ENCODE data around the gene TTYH3.

TTYH3 gene

GRCh38 chr7:2635810-2636701 lies 4.3 kb downstream of the TTYH3 start:
- Histone ChIP-seq H3K4me3 (ENCODE audit: low read length) (no peak overlapping the region), H3K27me3 (ENCODE audit: control insufficient read depth, insufficient read depth, low read length) (no peaks in the 10 kb centered on the region), H3K36me3 (ENCODE audit: control insufficient read depth, insufficient read depth, low read length) (no peaks in the 10 kb centered on the region), H3K27ac (ENCODE audit: low read depth, low read length) (peak overlapping the region; percentile 55), H3K9ac (ENCODE audit: low read length) (no peak overlapping the region), H3K4me1 (ENCODE audit: control insufficient read depth, insufficient read depth, low read length) (peaks cover 39% of the 10 kb centered on the region)

GRCh38 chr7:2637066-2637471 lies 5.3 kb downstream of the TTYH3 start:
- no peak overlapping the region for H3K4me3 ChIP-seq (ENCODE audit: low read length)
- no peaks in the 10 kb centered on the region for H3K36me3 ChIP-seq (ENCODE audit: control insufficient read depth, insufficient read depth, low read length)
- no peak overlapping the region for H3K27ac ChIP-seq (ENCODE audit: low read depth, low read length)
- no peak overlapping the region for H3K9ac ChIP-seq (ENCODE audit: low read length)
- peaks cover 42% of the 10 kb centered on the region for H3K4me1 ChIP-seq (ENCODE audit: control insufficient read depth, insufficient read depth, low read length)
- H3K27me3 ChIP-seq (ENCODE audit: control insufficient read depth, insufficient read depth, low read length), result no peaks in the 10 kb centered on the region

GRCh38 chr7:2637505-2638223 lies 5.9 kb downstream of the TTYH3 start:
- H3K9ac ChIP-seq (ENCODE audit: low read length), result no peak overlapping the region

GRCh38 chr7:2638224-2638991 lies 6.6 kb downstream of the TTYH3 start:
- H3K9ac ChIP-seq (ENCODE audit: low read length), result no peak overlapping the region
- peaks cover 36% of the 10 kb centered on the region for H3K4me1 ChIP-seq (ENCODE audit: control insufficient read depth, insufficient read depth, low read length)
- no peaks in the 10 kb centered on the region for H3K27me3 ChIP-seq (ENCODE audit: control insufficient read depth, insufficient read depth, low read length)
- H3K4me3 ChIP-seq (ENCODE audit: low read length), result no peak overlapping the region
- no peak overlapping the region for H3K27ac ChIP-seq (ENCODE audit: low read depth, low read length)
- H3K36me3 ChIP-seq (ENCODE audit: control insufficient read depth, insufficient read depth, low read length), result no peaks in the 10 kb centered on the region

More at GRCh38 chr7:2637505-2638223, 5.9 kb downstream of the TTYH3 start:
- H3K27me3 ChIP-seq (ENCODE audit: control insufficient read depth, insufficient read depth, low read length), result no peaks in the 10 kb centered on the region
- H3K36me3 ChIP-seq (ENCODE audit: control insufficient read depth, insufficient read depth, low read length), result no peaks in the 10 kb centered on the region
- H3K27ac ChIP-seq (ENCODE audit: low read depth, low read length), result no peak overlapping the region
- H3K4me3 ChIP-seq (ENCODE audit: low read length), result no peak overlapping the region
- peaks cover 38% of the 10 kb centered on the region for H3K4me1 ChIP-seq (ENCODE audit: control insufficient read depth, insufficient read depth, low read length)

GRCh38 chr7:2639181-2639681 lies 7.4 kb downstream of the TTYH3 start:
- Histone ChIP-seq H3K27ac (ENCODE audit: low read depth, low read length) (no peak overlapping the region), H3K4me1 (ENCODE audit: control insufficient read depth, insufficient read depth, low read length) (peaks cover 29% of the 10 kb centered on the region), H3K9ac (ENCODE audit: low read length) (no peak overlapping the region), H3K36me3 (ENCODE audit: control insufficient read depth, insufficient read depth, low read length) (no peaks in the 10 kb centered on the region), H3K4me3 (ENCODE audit: low read length) (no peak overlapping the region), H3K27me3 (ENCODE audit: control insufficient read depth, insufficient read depth, low read length) (no peaks in the 10 kb centered on the region)

GRCh38 chr7:2639695-2640481 lies 8.1 kb downstream of the TTYH3 start:
- Histone ChIP-seq H3K27ac (ENCODE audit: low read depth, low read length) (no peak overlapping the region), H3K9ac (ENCODE audit: low read length) (no peak overlapping the region), H3K27me3 (ENCODE audit: control insufficient read depth, insufficient read depth, low read length) (no peaks in the 10 kb centered on the region), H3K4me3 (ENCODE audit: low read length) (no peak overlapping the region), H3K4me1 (ENCODE audit: control insufficient read depth, insufficient read depth, low read length) (peaks cover 29% of the 10 kb centered on the region), H3K36me3 (ENCODE audit: control insufficient read depth, insufficient read depth, low read length) (no peaks in the 10 kb centered on the region)

- Histone ChIP-seq H3K9ac (ENCODE audit: low read length) (no peak overlapping the region), H3K4me1 (ENCODE audit: control insufficient read depth, insufficient read depth, low read length) (peaks cover 29% of the 10 kb centered on the region), H3K4me3 (ENCODE audit: low read length) (no peak overlapping the region), H3K27ac (ENCODE audit: low read depth, low read length) (no peak overlapping the region), H3K27me3 (ENCODE audit: control insufficient read depth, insufficient read depth, low read length) (no peaks in the 10 kb centered on the region), H3K36me3 (ENCODE audit: control insufficient read depth, insufficient read depth, low read length) (no peaks in the 10 kb centered on the region)
These were observed 8.7 kb downstream of the TTYH3 start for GRCh38 chr7:2640482-2640830.

- Histone ChIP-seq H3K27me3 (ENCODE audit: control insufficient read depth, insufficient read depth, low read length) (no peaks in the 10 kb centered on the region), H3K4me3 (ENCODE audit: low read length) (peak overlapping the region; percentile 13), H3K4me1 (ENCODE audit: control insufficient read depth, insufficient read depth, low read length) (peaks cover 27% of the 10 kb centered on the region), H3K36me3 (ENCODE audit: control insufficient read depth, insufficient read depth, low read length) (no peaks in the 10 kb centered on the region), H3K9ac (ENCODE audit: low read length) (no peak overlapping the region), H3K27ac (ENCODE audit: low read depth, low read length) (peak overlapping the region; percentile 56)
These were observed 9.1 kb downstream of the TTYH3 start for GRCh38 chr7:2640846-2641316.

- Histone ChIP-seq H3K36me3 (ENCODE audit: control insufficient read depth, insufficient read depth, low read length) (no peaks in the 10 kb centered on the region), H3K27me3 (ENCODE audit: control insufficient read depth, insufficient read depth, low read length) (no peaks in the 10 kb centered on the region), H3K4me1 (ENCODE audit: control insufficient read depth, insufficient read depth, low read length) (peaks cover 19% of the 10 kb centered on the region), H3K9ac (ENCODE audit: low read length) (no peak overlapping the region), H3K27ac (ENCODE audit: low read depth, low read length) (peak overlapping the region; percentile 56), H3K4me3 (ENCODE audit: low read length) (peak overlapping the region; percentile 13)
These were observed 9.9 kb downstream of the TTYH3 start for GRCh38 chr7:2641406-2642393.

GRCh38 chr7:2643386-2644219 lies 11.8 kb downstream of the TTYH3 start:
- H3K9ac ChIP-seq (ENCODE audit: low read length), result no peak overlapping the region
- no peak overlapping the region for H3K27ac ChIP-seq (ENCODE audit: low read depth, low read length)
- no peaks in the 10 kb centered on the region for H3K36me3 ChIP-seq (ENCODE audit: control insufficient read depth, insufficient read depth, low read length)
- H3K27me3 ChIP-seq (ENCODE audit: control insufficient read depth, insufficient read depth, low read length), result no peaks in the 10 kb centered on the region
- no peak overlapping the region for H3K4me3 ChIP-seq (ENCODE audit: low read length)
- H3K4me1 ChIP-seq (ENCODE audit: control insufficient read depth, insufficient read depth, low read length), result peaks cover 13% of the 10 kb centered on the region

Data from rectal smooth muscle tissue (tissue), 1 donor.